C4-2B (cell line): ENCODE data around the gene KIF18A.

Experiments
- CTCF ChIP-seq: fragments of 450-650 bp; conservative IDR thresholded peaks from 2 replicates; pipeline ENCODE4 v1.5.1; 2017; ENCODE audit warnings: mild to moderate bottlenecking
- ZFX ChIP-seq: fragments of 450-650 bp; IDR thresholded peaks from 2 replicates; pipeline ENCODE4 v1.6.1; 2017

- TF ChIP-seq CTCF (no peak), ZFX (no peak)
Observed at GRCh38 chr11:28011813-28012212, 96.1 kb downstream of the KIF18A start.
